NCI-H2029 (cell line): ENCODE measurements around the gene CRY2.

Experiments used
- DNase-seq: peaks from one replicate; lab custom pipeline; 2025; lab: John Stamatoyannopoulos, UW

Gene CRY2

DNA sequence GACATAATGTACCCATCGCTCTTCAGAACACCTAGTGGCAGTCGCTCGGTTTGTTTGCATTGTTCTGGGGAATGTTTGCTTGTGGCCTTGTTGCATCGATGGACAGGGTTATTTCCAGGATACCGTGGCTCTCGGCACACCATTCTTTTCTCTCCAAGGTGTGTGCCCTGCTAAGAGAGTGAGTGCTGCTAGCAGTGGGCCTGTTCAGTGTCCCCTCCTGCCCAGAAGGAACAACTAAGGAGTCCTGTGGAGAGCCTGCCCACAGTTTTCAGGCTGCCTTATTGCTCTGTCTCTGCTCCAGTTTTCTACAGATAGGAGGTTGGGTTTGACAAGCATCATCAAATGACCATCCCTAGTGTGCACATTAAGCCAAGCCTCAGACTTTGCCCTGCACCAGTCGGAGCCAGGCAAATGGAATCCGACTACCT lies 1.4 kb downstream of the CRY2 start:
- no peak for DNase-seq

DNA sequence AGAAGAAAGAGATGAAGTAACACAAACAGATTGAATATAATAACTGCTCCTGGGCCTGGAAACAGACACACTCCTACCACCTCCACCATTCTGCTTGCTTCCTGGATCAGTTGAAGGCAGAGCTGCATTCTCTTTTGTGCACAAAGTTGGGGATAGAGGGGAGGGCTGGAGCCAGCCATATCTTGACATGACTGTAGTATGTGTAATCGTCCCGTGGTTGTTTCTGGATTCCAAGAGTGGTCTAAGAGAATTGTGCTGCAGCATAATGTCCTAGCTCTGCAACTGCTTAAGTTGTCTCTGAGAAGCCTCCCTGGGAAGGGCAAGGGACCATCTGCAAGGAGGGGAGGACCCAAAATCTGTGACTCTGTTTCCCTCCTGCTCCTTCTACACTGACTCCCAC lies 3.2 kb downstream of the CRY2 start:
- no peak for DNase-seq

DNA sequence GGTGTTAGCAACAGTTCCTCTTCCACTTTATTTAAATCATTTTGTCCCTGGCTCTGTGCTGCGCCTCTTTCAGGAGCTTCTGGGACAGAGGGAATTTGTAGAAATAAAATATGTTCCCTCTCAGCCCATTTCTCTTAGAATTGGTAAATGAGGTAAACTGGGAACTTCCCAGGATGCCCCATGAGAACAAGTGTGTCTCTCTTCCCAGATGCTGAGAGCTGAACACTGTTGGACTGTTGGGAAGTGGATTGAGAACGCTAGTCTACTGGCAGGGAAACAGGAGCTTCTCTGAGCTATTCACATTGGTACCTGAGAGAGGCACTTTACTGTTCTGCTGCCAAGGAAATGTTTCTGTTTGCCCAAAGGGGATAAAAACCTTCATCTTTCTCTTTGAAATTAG lies 4.0 kb downstream of the CRY2 start:
- no peak for DNase-seq

DNA sequence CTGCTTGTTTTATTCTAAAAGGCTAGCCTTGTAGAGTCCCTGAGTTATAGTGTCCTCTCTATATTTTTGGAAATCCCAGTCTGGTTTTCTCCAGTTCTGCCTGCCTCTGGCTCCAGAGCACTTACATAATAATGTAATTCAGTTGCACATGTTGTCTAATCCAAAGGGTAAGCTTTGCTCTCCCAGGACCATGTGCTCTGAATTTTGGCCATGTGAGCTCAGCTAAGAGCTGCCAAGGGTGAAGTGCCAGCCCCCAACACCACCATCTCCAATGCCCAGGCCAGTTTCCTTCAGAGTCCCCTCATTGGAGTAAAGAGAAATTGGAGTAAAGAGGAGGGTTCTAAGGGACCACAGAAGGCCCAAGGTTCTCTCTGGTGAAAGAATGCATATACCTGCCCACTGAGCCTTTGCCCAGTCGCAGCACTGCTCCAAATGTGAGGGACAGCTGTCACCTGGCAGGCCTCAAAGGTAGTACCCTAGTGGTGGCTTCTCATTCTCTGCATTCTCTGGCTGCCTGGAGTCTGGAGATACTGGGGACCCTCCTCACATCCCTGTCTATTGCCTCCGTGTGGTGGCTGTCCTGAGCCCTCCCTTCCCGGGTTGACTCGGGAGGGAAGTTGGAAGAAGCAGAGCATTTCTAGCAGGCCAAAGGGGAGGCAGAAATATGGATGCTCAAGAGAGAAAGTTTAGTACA lies 4.9 kb downstream of the CRY2 start:
- DNase-seq: no peak

DNA sequence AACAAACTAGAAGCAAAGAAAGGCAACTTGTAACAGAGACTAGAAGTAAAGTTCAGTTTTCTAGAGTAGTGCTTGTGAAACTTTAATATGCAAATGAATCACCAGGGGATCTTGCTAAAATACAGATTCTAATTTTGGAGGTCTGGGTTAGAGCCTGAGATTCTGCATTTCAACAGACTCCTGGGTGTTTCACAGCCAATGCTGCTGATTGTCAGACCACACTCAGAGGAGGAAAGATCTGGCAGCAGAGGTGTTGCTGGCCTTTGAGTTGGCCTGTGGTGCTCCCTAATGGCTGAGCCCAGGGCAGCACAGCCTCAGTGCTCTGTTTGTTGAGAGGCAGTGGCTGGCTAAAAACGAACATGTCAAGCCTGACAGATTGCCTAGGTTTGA lies 5.4 kb downstream of the CRY2 start:
- DNase-seq: no peak

- no peak for DNase-seq
Measured at GRCh38 chr11:45853332-45854219, 6.3 kb downstream of the CRY2 start.

GRCh38 chr11:45855308-45855707 lies 8.0 kb downstream of the CRY2 start:
- no peak for DNase-seq

GRCh38 chr11:45856044-45856468 lies 8.8 kb downstream of the CRY2 start:
- no peak for DNase-seq

DNA sequence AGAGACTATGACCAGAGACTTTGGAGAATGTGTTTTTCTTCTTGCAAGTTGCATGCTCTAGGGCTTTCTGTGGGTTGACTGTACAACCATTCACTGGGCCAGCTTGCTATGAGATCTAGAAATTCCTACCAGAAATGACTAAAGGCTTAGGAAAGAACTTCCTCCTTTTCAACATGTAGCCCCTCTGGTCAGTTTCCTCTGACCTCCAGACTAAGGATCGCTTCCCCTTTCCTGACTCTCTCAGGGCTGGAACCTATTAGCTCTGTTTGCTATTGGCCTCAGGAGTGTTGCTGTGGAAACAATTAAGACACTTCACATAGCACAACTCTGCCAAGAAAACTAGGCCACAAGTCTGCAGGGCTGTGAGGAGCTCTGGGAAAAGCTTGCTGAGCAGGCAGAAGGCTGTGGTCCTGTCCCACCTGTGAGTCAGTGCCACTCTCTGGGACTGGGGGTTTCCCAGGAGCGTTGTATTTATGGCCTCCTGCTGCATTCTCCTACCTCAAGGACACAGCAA lies 10.7 kb downstream of the CRY2 start:
- peak; percentile 50 for DNase-seq

- no peak for DNase-seq
Measured at GRCh38 chr11:45858751-45859398, 11.6 kb downstream of the CRY2 start.

GRCh38 chr11:45859661-45860140 lies 12.4 kb downstream of the CRY2 start:
- peak; percentile 94 for DNase-seq

DNA sequence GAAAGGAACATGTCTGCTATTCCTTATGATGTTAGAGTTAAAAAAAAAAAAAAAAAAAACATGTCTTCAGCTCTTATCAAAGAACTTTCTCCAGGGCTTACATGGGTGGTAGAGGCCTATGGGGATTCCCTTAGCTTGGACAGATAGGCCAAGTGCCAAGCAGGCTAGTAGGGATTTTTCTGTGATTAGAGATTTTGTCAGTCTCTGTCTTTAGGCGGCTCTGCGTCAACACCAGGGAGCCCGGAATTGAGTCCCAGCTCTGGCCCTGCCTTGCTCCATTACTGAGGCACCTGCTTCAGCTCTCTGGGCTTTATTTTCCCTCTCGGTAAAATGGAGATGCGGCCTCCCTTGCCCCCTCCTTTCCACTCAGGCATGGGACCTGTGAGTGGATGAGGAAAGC lies 13.1 kb downstream of the CRY2 start:
- no peak for DNase-seq

DNA sequence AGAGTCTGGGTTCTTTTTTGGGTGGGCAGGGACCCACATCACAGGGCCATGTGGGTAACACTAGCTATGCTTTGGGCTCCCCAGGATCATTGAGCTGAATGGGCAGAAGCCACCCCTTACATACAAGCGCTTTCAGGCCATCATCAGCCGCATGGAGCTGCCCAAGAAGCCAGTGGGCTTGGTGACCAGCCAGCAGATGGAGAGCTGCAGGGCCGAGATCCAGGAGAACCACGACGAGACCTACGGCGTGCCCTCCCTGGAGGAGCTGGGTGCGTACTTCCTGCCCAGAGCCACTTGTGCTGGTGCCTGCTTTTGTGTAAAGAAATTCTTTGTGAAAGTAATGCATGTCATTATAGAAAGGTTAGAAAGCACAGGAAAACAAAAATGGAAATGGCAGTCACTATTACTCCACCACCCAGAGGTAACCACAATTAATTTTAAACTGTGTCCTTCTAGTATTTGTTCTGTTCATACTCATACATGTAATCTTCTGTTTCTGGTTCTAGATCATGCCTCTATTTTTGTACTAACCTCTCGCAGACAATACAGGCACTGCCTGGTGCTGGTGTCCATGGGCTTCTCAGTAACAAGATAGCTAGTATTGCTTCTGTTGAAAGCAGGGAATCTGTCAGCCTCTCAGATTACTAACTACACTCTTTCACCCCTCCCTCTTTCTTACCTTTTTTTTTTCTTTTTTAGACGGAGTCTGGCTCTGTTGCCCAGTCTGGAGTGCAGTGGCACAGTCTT lies 13.7 kb downstream of the CRY2 start:
- no peak for DNase-seq

- DNase-seq: no peak
Measured at GRCh38 chr11:45864041-45864440, 16.8 kb downstream of the CRY2 start.

DNA sequence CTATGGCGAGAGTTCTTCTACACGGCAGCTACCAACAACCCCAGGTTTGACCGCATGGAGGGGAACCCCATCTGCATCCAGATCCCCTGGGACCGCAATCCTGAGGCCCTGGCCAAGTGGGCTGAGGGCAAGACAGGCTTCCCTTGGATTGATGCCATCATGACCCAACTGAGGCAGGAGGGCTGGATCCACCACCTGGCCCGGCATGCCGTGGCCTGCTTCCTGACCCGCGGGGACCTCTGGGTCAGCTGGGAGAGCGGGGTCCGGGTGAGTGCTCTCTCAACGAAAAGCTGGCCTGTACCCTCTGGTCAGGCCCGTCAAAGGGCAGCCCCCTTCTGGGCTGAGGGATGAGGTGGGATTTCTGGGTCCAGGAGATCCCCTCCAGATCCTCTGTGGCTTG lies 22.3 kb downstream of the CRY2 start:
- DNase-seq: no peak

- DNase-seq: no peak
Measured at GRCh38 chr11:45870706-45871105, 23.4 kb downstream of the CRY2 start.

GRCh38 chr11:45871638-45872037 lies 24.4 kb downstream of the CRY2 start:
- no peak for DNase-seq

- DNase-seq: peak; percentile 45
Measured at GRCh38 chr11:45872651-45873356, 25.5 kb downstream of the CRY2 start.

- DNase-seq: no peak
Measured at GRCh38 chr11:45876401-45876800, 29.1 kb downstream of the CRY2 start.

DNA sequence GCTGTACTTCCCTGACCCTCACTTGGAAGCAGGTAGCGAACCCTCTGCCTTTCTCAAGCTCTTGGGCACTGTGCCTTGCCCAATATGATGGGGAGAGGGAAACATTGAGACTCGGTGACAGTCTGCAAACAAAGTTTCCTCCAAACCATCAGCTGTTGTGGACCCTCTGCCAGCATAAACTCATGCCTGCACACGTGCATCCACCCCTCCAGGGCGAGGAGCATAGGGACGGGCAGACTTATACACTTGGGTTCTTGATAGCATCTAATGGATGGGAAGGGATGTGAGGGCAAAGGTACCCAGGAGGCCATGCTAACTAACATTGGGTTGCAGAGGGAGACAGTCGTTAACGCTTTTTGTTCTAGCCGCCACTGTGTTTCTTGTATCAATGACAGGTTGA lies 29.9 kb downstream of the CRY2 start:
- no peak for DNase-seq

DNA sequence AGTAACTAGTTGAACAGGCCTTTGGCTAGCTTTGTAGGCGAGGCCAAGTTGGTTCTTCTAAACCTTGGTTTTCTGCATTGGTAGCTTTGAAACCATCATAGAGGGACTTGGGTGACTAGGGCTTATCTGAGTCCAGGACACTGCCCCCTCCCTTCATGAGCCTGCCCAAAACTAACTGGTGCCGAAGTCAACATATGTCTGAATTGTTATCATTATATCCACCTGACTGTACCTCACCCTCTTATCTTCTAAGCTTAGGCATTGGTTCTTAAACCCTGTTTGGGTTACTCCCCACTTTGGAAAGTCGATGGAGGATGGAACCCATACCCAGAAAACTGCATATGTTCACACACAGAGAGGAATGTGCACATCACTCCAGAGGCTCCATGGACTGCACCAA lies 30.6 kb downstream of the CRY2 start:
- no peak for DNase-seq
